HG02884 (cell line): Measurements from ENCODE around the gene ESRRB.

Experiments used
- ATAC-seq: cut with Tn5 transposase; IDR thresholded peaks from one replicate; pipeline ENCODE4 v1.9.1; 2021; ENCODE audit warnings: mild to moderate bottlenecking, moderate library complexity; ENCODE audit not compliant: unreplicated experiment

Gene ESRRB

DNA sequence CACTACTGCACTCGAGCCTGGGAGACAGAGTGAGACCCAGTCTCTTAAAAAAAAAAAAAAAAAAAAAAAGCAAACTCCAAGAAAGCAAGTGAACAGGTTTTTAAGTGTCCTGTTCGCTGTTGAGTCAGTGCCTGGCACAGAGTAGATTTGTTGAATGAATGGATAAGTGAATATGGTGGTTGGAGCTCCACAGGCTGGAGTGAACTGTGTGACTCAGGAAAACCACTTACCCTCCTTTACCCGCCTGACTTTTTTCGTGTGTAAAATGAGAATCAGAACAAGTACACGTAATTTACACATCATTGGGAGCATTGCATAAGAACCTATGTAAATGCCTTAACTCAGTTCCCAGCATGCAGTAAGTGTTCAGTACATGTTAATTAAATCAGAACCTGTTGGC is 24.0 kb upstream of the ESRRB start:
- ATAC-seq = no peak

DNA sequence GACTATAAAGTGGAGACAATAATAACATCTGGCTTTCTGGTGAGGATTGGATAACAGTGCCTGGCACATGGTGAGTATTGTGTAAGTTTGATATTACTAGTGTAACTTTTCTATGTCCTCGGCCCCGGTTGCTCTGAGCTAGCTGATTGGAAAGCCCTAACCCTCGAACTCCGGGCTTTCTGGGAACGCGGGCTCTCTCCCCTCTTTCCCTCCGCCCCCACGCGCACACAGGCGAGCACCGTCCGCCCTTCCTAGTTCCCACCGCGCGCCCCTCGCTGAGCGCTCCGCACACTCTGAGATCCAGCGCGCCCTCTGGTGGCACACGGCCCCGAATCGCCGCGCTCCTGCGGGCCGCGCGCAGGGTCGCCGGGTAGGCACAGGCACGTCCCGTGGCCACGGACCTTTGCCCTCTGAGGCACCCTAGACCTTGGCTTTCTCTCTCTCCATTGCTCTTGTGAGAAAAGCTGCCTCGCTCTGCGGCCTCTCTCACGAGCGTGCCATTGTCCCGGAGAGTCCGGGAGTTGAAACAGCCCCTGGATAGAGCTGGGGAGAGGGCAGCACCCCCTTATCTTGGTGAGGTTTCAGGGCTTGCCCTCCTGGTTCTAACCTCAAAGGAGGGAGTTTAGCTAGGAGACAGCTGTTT is 23.2 kb upstream of the ESRRB start:
- ATAC-seq = no peak

DNA sequence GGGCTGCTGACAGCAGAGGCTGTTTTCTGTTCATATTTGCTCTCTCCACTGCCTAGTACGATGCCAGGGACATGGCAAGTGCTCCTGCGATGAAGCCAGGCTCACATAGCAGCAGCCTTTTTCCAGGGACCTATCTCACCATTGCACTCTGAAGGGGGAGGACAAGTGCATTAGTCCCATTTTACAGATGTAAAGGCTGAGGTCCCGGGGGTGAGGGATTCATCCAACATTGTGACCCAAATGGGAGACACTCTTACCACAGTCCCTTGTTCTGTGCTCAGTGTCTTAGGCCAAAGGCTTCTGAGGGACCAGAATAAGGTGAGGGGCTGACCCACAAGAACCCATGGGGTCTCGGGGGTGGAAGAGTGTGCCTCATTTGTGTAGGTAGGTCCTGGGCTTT is 21.6 kb upstream of the ESRRB start:
- no peak for ATAC-seq

DNA sequence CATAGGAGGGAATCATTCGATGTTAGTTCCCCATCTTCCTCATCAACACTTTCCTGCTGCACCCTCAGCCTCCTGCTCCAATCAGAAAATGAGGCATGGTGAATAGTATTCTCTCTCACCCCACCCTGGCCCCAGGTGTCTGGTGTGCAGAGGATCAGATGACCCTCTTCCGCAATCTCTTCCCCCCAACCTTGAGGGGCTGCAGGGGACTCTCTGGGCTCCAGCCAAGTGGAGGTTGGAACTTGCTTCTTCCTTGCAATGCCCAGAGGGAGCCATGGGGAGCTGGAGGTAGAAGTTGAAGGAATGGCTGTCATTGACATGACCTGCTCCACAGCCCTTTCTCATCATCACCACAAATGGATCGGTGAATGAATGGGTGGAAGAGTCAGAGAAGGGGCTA is 20.2 kb upstream of the ESRRB start:
- ATAC-seq = no peak

DNA sequence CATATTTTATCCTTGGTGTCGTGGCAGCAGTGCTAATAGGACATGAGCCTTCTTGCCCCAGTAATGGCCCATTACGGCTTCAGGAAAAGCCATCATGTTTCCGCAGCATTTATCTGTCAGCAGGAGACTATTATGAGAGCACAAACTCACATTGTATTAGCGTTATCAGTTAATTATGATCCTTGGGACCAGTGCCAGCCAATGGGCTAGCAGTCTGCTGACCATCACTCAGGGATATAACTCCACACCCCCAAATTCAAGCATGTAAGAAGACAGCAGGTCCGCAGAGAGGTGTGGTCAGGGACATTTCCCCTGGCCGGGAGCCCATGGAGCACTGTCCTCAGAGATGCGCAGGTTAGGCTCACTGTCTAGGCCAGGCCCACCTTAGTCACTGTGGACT is 4.9 kb upstream of the ESRRB start:
- ATAC-seq = no peak

DNA sequence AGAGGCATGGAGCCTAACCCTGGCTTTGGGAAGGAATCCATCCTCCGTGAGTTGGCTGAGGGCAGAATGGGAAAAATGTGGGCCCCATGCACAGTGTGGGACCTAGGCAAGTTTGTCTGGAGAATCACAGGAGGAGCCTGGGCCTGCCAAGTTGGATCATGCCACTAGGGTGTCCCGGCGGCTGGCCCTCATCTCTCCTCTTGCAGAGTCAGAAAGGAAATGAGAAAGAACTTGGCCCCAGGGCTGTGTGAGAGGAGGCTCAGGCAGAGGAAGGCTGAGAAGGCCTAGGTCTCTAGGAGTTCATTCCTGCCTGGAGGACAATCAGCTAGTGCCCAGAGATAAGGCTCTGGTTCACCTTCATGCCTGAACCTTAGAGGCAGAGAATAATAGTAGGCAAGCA is 2.5 kb upstream of the ESRRB start:
- no peak for ATAC-seq

DNA sequence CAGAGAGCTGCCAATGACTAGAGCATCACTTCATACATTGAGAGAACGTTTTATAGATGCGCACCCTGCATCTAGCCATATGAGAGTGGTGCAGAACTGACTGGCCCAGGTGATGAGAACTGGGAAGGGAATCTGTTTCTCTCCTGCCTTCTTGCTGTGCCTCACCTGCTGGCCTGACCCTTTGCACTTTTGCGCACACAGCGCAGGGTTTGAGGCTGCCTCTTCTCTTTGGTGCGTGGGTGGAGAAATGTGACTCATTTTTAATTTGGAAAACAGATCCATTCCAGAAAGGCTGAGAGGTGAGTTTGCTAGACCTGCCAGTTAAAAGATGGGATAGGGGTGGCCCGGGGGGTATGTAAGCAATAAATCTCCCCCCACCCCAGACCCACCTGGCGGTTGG is 453 bp upstream of the ESRRB start:
- no peak for ATAC-seq

DNA sequence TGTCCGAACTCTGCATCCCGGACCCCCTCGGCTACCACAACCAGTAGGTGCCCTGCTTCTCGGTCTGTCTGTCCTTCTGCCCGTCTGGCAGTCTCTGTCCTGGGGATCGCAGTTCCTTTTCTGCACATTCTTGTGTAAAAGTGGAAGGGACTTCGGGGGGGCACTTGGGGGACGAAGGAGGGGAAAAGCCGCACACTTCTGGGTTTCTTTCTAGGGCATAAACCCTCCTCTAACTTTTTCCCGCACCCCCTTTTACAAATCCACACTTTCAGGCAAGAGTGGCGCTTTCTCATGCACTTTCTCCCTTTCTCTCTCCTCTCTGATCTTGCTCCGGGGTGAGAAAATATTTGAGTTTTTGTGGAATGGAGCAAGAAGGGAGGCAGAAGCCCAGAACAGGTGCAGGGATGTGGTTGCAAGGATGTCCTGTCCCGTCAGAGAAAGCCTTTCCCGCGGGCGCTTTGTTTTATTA is 506 bp downstream of the ESRRB start:
- ATAC-seq = no peak

DNA sequence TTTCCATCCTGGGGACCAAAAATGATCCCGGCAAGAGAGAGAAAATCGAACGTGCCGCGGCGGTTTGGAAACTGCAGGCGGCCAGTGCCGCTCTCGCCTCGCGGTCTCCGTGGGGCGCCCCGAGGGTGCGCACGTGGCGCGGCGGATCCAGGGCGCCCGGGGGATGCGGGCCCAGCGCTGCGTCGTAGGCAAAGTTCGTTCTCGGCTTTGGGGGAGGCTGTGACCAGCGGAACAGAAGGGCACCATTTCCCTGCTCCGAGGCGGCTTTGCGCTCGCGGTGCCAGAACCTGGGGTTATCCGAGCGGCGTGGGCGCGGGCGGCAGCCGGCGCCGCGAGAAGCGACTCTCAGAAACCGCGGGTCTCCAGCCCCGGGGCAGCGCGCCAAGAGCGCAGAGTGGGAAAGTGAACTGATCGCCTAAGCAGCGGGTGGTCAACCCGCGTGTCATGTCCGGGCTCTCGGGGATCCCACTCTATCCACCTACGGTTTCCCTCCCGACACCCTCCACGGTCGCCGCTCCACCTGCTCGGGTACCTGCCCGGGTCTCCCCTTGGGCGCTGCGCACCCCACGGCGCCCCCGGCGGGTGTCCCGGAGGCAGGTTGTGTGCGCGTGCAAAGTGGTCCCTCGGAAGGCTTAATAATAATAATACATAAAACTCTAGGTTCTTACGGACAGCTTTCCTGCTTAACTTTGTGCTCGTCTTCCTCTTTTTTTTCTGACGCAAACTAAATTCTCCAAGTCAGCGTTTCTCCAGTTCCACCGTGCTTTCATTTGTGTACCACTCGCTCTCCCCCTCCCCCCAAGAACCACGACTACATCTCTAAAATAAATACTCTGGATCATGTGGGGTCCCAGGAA is 1.2 kb downstream of the ESRRB start:
- ATAC-seq = no peak

DNA sequence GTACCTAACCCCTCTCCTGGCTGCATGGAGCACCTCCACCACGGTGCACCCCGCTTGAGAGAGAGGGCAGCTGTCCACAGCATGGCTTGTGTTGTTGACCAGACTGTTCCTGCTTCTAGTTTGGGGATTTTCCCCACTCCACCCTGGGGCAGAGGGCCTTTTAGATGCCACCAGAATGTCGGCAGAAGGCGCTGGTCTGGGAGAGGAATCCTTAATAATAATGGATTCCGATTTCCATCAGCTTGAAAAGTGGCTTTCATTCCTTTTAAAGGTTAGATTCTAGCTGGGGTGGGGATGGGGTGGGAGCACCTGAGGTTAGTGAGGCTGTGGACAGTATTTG is 1.8 kb downstream of the ESRRB start:
- no peak for ATAC-seq

DNA sequence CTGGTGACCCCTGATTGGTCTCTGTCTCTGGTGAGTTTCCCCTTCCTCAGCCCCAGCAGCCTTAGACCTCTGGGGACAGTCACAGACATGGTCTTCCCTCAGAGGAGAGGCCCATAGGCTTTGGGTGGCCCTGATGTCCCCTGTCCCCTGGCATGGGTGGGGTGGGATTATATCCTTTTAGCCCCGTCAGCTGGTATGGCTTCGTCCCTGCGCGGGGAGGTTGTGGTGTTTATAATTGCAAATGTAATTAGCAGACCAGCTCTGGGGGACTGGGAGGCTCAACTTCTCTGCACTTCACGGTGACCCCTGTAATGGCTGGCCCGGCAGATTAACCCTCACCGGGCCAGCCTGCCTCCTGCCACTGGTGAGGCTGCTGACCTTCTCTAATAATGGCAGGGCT is 5.1 kb downstream of the ESRRB start:
- ATAC-seq = no peak

DNA sequence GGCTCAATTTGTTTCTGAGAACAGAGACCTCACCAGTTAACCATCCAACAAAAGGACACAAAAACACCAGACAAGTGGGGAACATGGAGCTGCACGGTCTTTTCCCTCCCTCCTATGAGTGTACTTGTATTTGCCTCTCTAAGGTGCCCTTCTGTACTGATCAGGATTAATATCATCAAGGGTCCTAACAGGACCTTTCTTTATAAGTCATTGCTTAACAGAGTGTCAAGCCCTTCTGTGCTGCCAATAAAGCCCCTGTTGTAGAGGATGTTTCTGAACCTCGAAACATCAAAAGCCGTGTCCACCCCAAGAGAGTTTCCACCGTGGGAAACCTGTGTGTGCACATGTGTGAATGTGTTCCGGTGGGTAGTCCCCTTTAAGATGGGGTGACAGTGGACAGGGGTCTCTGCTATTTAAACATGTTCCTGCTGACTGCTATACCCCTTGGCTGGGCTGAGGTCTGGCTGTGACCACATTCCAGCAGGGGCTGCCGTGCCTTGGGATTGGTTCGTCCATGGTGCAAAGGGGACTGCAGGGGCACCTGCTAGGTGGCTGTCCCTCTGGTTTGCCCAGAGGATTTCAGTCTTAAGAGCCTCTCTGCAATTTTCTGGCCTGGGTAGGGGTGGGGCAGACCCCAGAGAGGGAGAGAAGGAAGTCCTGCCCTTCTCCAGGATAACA is 6.0 kb downstream of the ESRRB start:
- ATAC-seq = no peak

DNA sequence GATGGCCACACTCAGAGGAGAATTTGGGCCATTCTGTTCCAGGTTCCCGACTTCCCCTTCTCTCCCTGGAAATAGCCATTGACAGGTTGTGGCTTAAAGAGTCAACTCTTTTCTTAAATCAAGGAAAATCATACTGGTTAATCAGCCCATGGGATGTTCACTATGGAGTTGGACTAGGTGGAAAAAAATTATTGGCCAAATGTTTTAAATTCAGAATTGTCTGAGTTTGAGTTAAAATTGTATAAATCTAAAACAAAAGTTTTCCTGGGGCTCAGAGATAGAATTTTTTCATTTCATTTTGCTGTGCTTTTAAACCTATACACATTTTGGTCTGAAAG is 6.5 kb downstream of the ESRRB start:
- no peak for ATAC-seq

DNA sequence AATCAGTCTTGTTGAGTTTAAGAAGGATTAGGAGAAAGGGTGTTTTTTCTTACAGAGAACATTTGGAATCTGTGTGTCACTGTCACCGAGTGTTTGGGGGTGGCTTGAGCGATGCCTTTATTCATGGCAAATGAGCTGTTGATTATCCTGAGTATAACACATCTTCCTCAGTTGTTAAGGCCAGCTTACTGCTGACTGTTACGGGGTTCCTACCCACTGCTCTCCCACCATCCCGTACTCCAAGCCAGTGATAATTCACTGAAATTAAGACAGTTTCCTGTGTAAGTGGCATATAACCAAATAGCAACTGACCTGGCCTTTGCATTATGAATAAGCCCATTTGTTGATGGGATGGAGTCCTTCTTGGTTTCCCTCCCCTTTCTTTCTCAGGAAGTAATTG is 9.5 kb downstream of the ESRRB start:
- ATAC-seq = no peak

DNA sequence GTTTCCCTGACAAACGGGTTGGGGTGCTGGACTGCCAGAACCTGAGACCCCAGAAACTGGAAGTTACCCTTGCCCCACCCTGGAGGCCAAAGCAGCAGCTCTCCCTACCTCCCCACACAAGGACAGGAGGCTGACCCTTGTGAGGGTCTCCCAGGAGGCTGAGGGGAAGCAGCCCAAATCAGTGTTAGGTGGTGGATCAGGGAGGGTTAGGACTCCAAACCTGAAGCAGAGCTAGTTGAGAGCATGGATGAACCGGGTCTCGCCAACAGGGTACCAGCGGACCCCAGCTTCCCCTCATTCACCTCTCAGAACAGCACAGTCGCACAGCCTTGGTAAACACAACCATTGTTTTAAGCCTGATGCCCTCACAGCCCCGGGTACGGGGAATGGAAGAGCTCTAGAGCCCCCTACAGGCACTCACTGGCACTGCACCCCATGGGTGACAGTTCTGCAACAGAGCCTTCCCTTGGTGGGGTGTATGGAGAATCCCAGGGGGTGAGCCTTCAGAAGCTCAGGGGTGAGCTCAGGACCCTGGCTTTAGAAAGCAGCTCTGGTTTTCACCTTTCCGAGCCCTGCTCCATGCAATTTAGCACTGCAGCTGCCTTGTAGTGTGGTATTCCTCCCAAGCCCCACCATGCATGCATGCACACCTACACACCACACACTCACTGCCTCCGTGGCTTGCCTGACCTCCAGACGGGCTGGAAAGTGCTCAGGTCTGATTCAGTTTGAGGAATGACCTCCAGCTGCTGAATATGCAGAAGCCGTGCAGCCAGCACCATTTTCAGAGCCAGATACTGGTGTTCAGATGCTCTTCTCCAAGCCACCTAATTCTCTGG is 11.2 kb downstream of the ESRRB start:
- ATAC-seq = no peak

DNA sequence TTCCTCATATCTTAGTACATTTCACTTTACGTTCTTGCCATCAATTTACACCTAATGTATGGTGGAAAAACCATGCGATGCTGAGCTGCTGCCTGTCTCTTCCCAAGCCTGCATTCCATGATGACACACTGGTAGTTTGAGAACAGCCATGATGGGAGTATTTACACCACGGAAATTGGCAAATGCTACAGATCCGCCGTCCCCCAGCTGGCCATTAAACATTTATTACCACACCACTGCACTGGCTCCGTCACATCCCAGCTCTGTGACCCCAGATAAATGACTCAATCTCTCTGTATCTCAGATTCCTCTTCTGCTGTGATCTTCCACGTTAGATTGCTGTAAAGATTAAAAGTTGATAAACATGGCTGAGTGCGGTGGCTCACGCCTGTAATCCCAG is 13.9 kb downstream of the ESRRB start:
- no peak for ATAC-seq

DNA sequence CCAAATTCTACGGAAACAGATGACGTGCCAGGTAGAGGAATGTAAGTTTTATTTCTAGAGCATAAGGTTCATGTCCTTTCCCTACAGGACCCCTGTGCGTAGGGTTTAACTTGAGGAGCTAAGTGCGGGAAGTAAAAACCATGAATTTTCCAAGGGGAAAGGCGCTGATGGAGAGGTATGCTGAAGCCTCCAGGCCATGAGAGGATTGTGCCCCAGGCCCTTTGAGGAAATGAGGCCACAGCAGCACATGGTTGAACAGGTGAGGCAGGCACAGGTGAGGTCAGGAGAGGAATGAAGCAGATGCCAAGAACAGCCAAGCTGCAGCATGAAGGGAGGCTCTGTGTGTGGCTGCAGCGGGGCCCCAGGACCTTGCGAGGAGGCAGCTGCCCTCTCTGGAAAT is 14.7 kb downstream of the ESRRB start:
- no peak for ATAC-seq

DNA sequence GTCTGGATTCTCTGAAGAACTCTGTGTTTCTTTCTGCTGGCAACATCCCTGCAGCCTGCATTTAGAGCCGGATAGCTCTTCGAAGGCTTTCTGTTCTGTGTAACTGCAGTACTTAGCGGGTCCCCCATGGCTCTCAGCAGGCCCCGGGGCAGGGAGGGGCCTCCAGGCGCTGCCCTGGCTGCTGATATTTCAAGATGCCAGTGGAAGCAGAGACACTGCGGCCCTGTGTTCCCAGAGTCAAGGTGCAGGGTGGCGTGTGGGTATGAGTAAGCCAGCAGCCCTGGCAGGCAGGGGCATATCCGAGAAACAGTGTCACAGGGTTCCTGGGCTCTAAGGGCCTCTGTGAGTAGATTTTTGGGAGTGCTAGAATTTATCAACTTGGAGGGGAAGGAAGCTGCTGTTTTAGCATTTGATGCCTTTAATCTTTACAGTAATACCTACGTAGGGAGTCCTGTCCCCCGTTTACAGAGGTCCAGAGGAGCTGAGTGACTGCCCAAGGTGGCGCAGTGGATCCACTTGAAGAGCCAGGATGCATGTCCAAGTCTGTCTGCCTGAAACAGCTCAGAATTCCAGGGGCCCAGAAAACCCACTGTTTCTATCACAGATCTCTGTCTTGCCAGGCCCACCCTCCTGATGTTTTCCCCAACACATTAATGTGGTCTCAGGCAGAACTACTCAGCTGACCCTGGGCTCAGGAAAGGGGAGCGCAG is 16.2 kb downstream of the ESRRB start:
- no peak for ATAC-seq

DNA sequence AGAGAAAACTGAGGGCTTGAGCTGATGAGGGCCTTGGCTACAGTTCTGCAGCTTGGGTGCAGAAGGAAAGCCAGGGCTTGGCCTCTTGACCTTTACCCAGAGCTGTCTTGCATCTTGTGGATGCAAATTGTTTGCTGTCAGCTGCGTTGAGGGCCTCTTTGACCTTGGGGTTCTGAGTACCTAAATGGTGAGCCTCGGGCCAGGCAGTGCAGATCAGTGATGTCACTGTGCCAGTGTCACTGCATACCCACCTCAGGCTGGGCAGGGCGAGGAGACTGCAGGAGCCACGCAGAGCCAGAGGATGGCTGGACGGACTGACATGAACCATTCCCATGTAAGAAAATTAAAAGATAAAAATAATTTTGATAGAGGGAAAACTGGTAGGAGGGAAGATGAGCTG is 18.6 kb downstream of the ESRRB start:
- ATAC-seq = no peak

DNA sequence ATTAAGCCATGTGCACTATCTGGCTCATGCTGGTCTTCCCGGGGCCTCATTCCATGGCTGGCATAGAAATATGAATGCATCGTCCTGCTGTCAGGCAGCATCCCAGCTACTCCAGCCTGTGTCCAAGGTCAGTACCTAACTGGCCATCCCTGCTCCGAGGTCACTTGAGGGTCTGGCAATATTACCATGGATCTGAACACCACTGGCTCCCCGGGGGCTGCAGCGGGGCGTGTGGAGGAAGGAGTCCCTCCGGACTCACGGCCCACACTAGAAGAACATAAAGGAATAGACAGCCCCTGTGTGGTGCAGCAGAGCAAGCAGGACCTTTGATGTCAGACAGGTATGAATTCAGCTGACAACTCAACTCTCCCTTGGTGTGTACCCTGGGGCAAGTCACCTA is 19.2 kb downstream of the ESRRB start:
- ATAC-seq = no peak

DNA sequence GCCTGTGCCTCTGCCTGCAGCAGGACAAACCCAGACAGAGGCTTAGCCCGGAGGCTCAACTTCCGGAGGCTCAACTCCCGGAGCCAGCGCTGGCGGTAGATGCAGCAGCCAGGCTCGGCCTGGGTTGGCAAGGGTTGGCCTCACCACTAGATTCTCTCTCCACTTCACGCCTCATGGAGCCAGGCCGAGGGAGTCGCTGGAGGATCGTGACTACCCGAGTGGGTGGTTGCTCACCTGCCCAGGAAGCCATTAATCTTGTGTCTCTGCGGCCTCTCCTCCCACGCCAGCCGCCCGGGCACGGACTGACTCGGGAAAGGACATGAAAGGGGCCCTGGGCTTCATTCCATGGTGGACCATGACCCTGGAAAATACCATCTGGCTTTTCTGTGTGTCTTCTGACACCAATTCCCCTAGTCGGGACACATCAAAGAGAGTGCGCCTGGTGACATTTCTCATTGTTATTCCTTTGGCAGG is 20.8 kb downstream of the ESRRB start:
- ATAC-seq = no peak
